Progenitor cell of endocrine pancreas (in vitro differentiated cells): Measurements from ENCODE around the gene SERPINE3. TPM values are rescaled to one million over a fixed set of nuclear protein-coding genes. Genes with fewer than 3 reads are reported as not detected.

Source experiments
- DNase-seq: peaks from one replicate; pipeline ENCODE4 v3.0.0; 2021; ENCODE audit warnings: low spot score; ENCODE audit not compliant: unreplicated experiment
- H3K27ac Mint-ChIP-seq: 2 replicates; pipeline ENCODE4 v1.8.0; 2021; ENCODE audit warnings: mild to moderate bottlenecking, moderate library complexity, mixed read lengths
- H3K27me3 Mint-ChIP-seq: 2 replicates; pipeline ENCODE4 v1.8.0; 2021; ENCODE audit warnings: mixed read lengths
- H3K36me3 Mint-ChIP-seq: 2 replicates; pipeline ENCODE4 v1.8.0; 2022; ENCODE audit warnings: mixed read lengths; ENCODE audit not compliant: insufficient read depth
- H3K4me1 Mint-ChIP-seq: 2 replicates; pipeline ENCODE4 v1.8.0; 2021; ENCODE audit warnings: low read depth, mixed read lengths
- H3K4me3 Mint-ChIP-seq: 2 replicates; pipeline ENCODE4 v1.8.0; 2021; ENCODE audit warnings: low read depth, mild to moderate bottlenecking, moderate library complexity, mixed read lengths
- H3K9me3 Mint-ChIP-seq: 2 replicates; pipeline ENCODE4 v1.8.0; 2021; ENCODE audit warnings: low read depth, mixed read lengths
- total RNA-seq: library from RNA; stranded (reverse); gene quantifications from 2 replicates; pipeline ENCODE4 v1.2.1, GENCODE V29; 2021
- TF ChIP-seq, protein P1 (sequence below): fragments of 200-600 bp; sonication (generic); IDR thresholded peaks from one replicate; pipeline ENCODE4 v1.5.0; 2021; ENCODE audit warnings: antibody characterized with exemption, mild to moderate bottlenecking; ENCODE audit not compliant: unreplicated experiment

The SERPINE3 gene
- total RNA-seq, 1 donor from 2014 or later: not detected

DNA sequence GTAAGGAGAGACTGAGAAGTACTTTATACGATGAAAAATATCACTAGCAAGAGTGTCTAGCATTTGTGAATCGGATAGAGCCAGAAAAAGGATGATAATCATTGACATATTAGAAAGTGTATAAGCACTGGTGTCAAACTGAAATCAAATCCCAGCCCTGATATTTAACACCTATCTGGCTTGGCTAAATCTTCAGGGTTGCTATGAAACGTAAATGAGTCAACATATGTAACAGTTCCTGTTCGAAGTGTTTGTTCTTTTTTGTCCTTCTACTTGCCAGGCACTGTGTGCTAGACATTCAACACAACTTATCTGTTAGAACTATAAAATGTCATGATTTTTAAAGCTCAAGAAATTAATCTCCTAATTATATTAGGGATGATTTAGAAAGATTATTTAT lies 40.8 kb downstream of the SERPINE3 start:
- TF ChIP-seq, protein P1, sequence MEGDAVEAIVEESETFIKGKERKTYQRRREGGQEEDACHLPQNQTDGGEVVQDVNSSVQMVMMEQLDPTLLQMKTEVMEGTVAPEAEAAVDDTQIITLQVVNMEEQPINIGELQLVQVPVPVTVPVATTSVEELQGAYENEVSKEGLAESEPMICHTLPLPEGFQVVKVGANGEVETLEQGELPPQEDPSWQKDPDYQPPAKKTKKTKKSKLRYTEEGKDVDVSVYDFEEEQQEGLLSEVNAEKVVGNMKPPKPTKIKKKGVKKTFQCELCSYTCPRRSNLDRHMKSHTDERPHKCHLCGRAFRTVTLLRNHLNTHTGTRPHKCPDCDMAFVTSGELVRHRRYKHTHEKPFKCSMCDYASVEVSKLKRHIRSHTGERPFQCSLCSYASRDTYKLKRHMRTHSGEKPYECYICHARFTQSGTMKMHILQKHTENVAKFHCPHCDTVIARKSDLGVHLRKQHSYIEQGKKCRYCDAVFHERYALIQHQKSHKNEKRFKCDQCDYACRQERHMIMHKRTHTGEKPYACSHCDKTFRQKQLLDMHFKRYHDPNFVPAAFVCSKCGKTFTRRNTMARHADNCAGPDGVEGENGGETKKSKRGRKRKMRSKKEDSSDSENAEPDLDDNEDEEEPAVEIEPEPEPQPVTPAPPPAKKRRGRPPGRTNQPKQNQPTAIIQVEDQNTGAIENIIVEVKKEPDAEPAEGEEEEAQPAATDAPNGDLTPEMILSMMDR: no peak
- Mint-ChIP-seq H3K4me3 (no peak overlapping the region), H3K4me1 (peaks cover 8% of the 10 kb centered on the region), H3K27ac (no peak overlapping the region), H3K27me3 (no peaks in the 10 kb centered on the region), H3K9me3 (no peaks in the 10 kb centered on the region), H3K36me3 (peaks cover 17% of the 10 kb centered on the region)
- no peak for DNase-seq

DNA sequence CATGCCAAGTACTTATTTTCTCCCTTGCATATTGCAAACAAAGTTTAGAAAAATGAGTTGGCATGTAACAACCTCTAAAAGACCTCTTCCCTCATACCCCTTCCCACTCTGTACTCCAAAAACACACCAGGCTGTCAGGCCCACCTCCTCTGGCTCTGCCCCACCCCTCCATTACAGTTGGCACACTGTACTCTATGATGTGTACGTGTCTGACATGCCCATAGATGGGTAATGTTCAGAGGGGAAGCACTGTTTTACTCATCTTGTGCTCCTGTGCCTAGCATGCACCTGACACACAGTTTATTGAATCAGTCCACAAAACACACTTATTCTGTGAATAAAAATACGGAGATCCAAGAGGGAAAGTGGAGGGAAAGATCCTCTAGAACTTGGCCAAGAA lies 45.6 kb downstream of the SERPINE3 start:
- Mint-ChIP-seq H3K27me3 (no peaks in the 10 kb centered on the region), H3K4me1 (peaks cover 5% of the 10 kb centered on the region), H3K27ac (no peak overlapping the region), H3K36me3 (peaks cover 8% of the 10 kb centered on the region), H3K4me3 (no peak overlapping the region), H3K9me3 (no peaks in the 10 kb centered on the region)
- DNase-seq: no peak
- TF ChIP-seq, protein P1: no peak

DNA sequence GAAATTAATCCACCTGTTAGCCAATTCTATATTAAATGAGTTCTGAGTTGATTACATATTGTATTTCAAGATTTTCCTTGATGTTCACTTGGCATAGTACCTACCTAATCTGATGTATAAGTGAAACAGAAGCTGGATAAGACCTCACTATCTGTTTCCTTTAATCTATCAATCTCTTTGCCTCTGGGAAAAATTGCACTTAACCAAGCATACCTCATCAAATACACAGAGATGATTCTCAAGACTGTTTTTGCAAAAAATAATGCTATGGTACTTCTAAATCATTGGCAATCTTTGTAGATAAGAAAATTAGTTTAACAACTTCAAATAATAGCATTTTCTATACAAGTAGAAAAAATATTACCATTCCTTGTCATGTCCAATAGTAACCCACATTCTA lies 55.2 kb downstream of the SERPINE3 start:
- Mint-ChIP-seq H3K27ac (no peak overlapping the region), H3K4me1 (peaks cover 17% of the 10 kb centered on the region), H3K9me3 (peaks cover 4% of the 10 kb centered on the region), H3K4me3 (no peak overlapping the region), H3K27me3 (no peaks in the 10 kb centered on the region), H3K36me3 (peaks cover 3% of the 10 kb centered on the region)
- TF ChIP-seq, protein P1: no peak
- no peak for DNase-seq

DNA sequence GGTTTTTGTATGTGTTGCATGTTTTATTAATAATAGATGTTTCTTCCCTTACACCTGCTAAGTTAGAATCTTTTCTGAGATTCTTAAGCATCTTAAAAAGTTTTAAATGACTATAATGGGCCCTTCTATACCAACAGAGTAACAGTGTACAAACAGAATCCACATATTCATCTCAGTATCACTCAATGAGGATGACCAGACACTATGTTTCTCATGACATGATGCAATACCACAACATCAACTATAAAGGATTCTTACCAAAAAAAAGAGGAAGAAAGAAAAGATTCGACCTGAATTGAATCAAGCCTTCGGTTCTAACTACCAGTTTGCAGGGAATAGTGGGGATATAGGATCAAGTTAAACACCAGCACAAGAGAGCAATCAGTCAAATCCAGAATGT lies 56.9 kb downstream of the SERPINE3 start:
- Mint-ChIP-seq H3K27me3 (no peaks in the 10 kb centered on the region), H3K36me3 (peaks cover 6% of the 10 kb centered on the region), H3K4me1 (peaks cover 19% of the 10 kb centered on the region), H3K27ac (no peak overlapping the region), H3K9me3 (peaks cover 5% of the 10 kb centered on the region), H3K4me3 (no peak overlapping the region)
- no peak for DNase-seq
- TF ChIP-seq, protein P1: no peak

DNA sequence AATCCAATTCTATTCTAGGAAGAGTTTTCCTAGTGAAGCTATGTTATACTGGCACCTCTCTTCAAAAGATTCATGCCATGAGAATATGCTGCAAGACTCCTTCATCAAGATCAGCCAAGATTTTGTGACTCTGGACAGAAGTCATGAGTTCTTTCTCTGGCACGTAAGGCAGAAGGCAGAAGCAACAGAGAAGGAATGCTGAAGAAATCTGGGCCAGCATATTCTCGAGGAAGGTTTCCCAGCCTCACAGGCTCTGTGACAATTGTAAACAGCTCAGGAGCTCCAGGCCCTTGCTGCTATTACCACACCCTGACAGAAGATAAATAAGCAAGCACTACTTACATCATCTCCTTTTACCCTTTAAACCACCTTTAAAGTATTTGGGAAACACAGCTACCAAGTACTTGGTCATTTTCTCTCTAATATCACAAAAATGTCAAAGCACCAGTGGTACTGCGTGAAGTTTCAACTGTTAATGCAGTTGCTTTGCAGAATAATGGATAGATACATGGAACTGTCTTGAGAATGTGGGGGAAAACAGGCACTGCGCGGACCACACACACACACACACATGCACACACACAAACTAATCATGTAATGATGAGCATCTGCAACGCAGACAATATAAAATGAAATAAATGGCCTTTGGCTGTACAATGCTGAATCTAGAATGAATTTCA lies 57.9 kb downstream of the SERPINE3 start:
- no peak for DNase-seq
- peaks cover 19% of the 10 kb centered on the region for H3K4me1 Mint-ChIP-seq
- peaks cover 5% of the 10 kb centered on the region for H3K9me3 Mint-ChIP-seq
- H3K27me3 Mint-ChIP-seq: no peaks in the 10 kb centered on the region
- H3K36me3 Mint-ChIP-seq: peaks cover 6% of the 10 kb centered on the region
- TF ChIP-seq, protein P1: no peak
- H3K27ac Mint-ChIP-seq: peak overlapping the region; percentile 84
- no peak overlapping the region for H3K4me3 Mint-ChIP-seq
